ENCODE measurements around the gene QKI. TPM values are rescaled to one million over a fixed set of nuclear protein-coding genes. Genes with fewer than 3 reads are reported as not detected.

The QKI gene
- polyA plus RNA-seq, 1 donor (not counting 4 experiments of a cell fraction or from before 2014, with no cell fraction given), result 53.3 TPM

DNA sequence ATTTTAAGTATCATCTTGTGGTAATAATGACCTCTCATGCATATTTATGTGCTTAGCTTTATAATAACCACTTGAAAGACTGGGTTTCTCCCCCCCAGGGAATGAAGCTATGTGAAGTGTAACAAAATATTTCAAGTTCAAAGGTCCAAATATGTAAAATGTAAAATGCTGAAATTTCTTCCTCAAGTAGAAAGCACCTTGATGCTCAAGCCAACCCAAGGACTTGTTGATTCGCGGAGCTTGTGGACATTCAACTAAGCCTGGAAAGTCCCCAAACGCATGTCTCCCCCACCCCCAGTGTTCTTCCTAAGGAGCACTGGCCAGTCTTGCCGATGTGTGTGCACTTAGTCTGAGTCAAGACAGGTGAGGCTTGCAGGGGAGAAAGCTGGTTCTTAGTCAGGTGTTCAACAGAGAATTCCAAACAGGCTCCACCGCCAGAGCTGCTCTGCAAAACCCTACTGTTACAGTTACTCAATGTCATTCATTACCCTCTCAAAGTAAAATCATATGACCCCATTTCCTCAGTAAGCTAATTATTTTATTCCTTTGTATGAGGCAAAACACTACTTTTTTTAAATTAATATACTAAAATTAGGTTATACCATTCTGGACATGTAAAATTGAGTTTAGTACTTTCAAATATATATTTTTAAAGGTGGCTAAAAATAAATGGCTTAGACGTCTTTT lies 46.9 kb upstream of the QKI start:
- DNase-seq (ENCODE audit: low read depth, low spot score) (no peak), FAIRE-seq (peak; percentile 13)
- H3K79me2 ChIP-seq (ENCODE audit: control insufficient read depth, insufficient read depth, low read length), result no peaks in the 10 kb centered on the region
- H3K27ac ChIP-seq (ENCODE audit: control insufficient read depth, insufficient read depth, low read length), result no peak overlapping the region
- H2AFZ ChIP-seq (ENCODE audit: control insufficient read depth, low read length), result no peak overlapping the region
- no peaks in the 10 kb centered on the region for H3K9me1 ChIP-seq (ENCODE audit: control insufficient read depth, extremely low read depth, insufficient read depth, low read length)
- no peak overlapping the region for H3K4me2 ChIP-seq (ENCODE audit: control insufficient read depth, extremely low read depth, insufficient read depth, low read depth, low read length)
- no peaks in the 10 kb centered on the region for H3K9me3 ChIP-seq (ENCODE audit: control insufficient read depth, low read depth, low read length)
- no peak overlapping the region for H3K9ac ChIP-seq (ENCODE audit: control insufficient read depth, extremely low read depth, insufficient read depth, low read length)
- no peaks in the 10 kb centered on the region for H4K20me1 ChIP-seq (ENCODE audit: control insufficient read depth, extremely low read depth, insufficient read depth, low read length)
- dilution Hi-C loops (cut with MboI; ENCODE audit: extremely low pct_ligation_motif_present, low sequenced_read_pairs), result no loop called here
- H3K27me3 ChIP-seq (ENCODE audit: control insufficient read depth, extremely low read depth, insufficient read depth, low read length), result no peaks in the 10 kb centered on the region
- no peak overlapping the region for H3K4me3 ChIP-seq (ENCODE audit: control insufficient read depth in 2 of 3, extremely low read depth in 1 of 3, insufficient read depth in 2 of 3, low read depth in 1 of 3, low read length in 3 of 3)
- no peaks in the 10 kb centered on the region for H3K4me1 ChIP-seq (ENCODE audit: control insufficient read depth, extremely low read depth, insufficient read depth, low read length)
- TF ChIP-seq EZH2 (IDR thresholded peaks at IDR 0.05; ENCODE audit: low read length), result no peak
- TF ChIP-seq, protein P1, sequence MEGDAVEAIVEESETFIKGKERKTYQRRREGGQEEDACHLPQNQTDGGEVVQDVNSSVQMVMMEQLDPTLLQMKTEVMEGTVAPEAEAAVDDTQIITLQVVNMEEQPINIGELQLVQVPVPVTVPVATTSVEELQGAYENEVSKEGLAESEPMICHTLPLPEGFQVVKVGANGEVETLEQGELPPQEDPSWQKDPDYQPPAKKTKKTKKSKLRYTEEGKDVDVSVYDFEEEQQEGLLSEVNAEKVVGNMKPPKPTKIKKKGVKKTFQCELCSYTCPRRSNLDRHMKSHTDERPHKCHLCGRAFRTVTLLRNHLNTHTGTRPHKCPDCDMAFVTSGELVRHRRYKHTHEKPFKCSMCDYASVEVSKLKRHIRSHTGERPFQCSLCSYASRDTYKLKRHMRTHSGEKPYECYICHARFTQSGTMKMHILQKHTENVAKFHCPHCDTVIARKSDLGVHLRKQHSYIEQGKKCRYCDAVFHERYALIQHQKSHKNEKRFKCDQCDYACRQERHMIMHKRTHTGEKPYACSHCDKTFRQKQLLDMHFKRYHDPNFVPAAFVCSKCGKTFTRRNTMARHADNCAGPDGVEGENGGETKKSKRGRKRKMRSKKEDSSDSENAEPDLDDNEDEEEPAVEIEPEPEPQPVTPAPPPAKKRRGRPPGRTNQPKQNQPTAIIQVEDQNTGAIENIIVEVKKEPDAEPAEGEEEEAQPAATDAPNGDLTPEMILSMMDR (optimal IDR thresholded peaks at IDR 0.05 in 1 of 3, IDR thresholded peaks at IDR 0.05 in 1 of 3, conservative IDR thresholded peaks at IDR 0.05 in 1 of 3; ENCODE audit: extremely low read depth in 1 of 3, insufficient read depth in 2 of 3, low read length in 3 of 3), result no peak
- no peaks in the 10 kb centered on the region for H3K36me3 ChIP-seq (ENCODE audit: control insufficient read depth in 2 of 2, extremely low read depth in 1 of 2, insufficient read depth in 2 of 2, low read length in 2 of 2)

DNA sequence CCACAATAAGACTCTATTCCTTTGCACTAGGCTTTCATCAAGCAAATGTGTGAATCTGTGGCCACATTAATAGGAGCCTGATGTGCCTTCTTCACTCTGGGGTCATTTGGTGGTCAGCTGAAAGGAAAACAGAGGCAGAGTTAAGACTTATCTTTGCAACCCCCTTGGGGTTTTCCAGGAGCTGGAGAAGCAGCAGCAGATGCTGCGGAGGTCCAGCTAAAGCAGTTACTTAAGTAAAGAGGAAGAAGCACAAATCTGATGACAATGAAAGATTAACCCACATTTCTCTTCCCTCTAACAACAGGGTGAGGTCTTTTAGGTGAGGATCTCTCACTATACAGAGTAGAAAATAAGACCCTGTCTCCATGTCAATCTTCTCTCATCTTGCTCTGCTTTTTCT lies 45.4 kb upstream of the QKI start:
- no peak for FAIRE-seq
- H3K27ac ChIP-seq (ENCODE audit: control insufficient read depth, insufficient read depth, low read length), result no peak overlapping the region

More for the DNA sequence above, 45.4 kb upstream of the QKI start:
- H3K79me2 ChIP-seq (ENCODE audit: control insufficient read depth, insufficient read depth, low read length), result no peaks in the 10 kb centered on the region
- no peak overlapping the region for H3K9ac ChIP-seq (ENCODE audit: control insufficient read depth, extremely low read depth, insufficient read depth, low read length)
- TF ChIP-seq, protein P1 (optimal IDR thresholded peaks at IDR 0.05 in 1 of 3, IDR thresholded peaks at IDR 0.05 in 1 of 3, conservative IDR thresholded peaks at IDR 0.05 in 1 of 3; ENCODE audit: extremely low read depth in 1 of 3, insufficient read depth in 2 of 3, low read length in 3 of 3), result no peak
- no peak for TF ChIP-seq EZH2 (IDR thresholded peaks at IDR 0.05; ENCODE audit: low read length)
- H3K36me3 ChIP-seq (ENCODE audit: control insufficient read depth in 2 of 2, extremely low read depth in 1 of 2, insufficient read depth in 2 of 2, low read length in 2 of 2), result no peaks in the 10 kb centered on the region
- dilution Hi-C loops (cut with MboI; ENCODE audit: extremely low pct_ligation_motif_present, low sequenced_read_pairs), result no loop called here
- H3K4me3 ChIP-seq (ENCODE audit: control insufficient read depth in 2 of 3, extremely low read depth in 1 of 3, insufficient read depth in 2 of 3, low read depth in 1 of 3, low read length in 3 of 3), result no peak overlapping the region
- no peak overlapping the region for H3K4me2 ChIP-seq (ENCODE audit: control insufficient read depth, extremely low read depth, insufficient read depth, low read depth, low read length)
- no peak overlapping the region for H2AFZ ChIP-seq (ENCODE audit: control insufficient read depth, low read length)
- H3K27me3 ChIP-seq (ENCODE audit: control insufficient read depth, extremely low read depth, insufficient read depth, low read length), result no peaks in the 10 kb centered on the region
- DNase-seq (ENCODE audit: low read depth, low spot score), result no peak
- H4K20me1 ChIP-seq (ENCODE audit: control insufficient read depth, extremely low read depth, insufficient read depth, low read length), result no peaks in the 10 kb centered on the region
- H3K4me1 ChIP-seq (ENCODE audit: control insufficient read depth, extremely low read depth, insufficient read depth, low read length), result no peaks in the 10 kb centered on the region
- no peaks in the 10 kb centered on the region for H3K9me3 ChIP-seq (ENCODE audit: control insufficient read depth, low read depth, low read length)
- H3K9me1 ChIP-seq (ENCODE audit: control insufficient read depth, extremely low read depth, insufficient read depth, low read length), result no peaks in the 10 kb centered on the region

Measured in keratinocyte (primary cell).